HG03469 (cell line): ENCODE data around the gene CCL16.
"Not testable (repeated sequence)": the region's sequence is repeated elsewhere in the genome, so short reads cannot be mapped to it uniquely, and the experiment has no call there.

Source experiments
- ATAC-seq: cut with Tn5 transposase; IDR thresholded peaks from one replicate; pipeline ENCODE4 v1.9.1; 2021; ENCODE audit warnings: mild to moderate bottlenecking, moderate library complexity, moderate number of reproducible peaks; ENCODE audit not compliant: unreplicated experiment

The CCL16 gene

DNA sequence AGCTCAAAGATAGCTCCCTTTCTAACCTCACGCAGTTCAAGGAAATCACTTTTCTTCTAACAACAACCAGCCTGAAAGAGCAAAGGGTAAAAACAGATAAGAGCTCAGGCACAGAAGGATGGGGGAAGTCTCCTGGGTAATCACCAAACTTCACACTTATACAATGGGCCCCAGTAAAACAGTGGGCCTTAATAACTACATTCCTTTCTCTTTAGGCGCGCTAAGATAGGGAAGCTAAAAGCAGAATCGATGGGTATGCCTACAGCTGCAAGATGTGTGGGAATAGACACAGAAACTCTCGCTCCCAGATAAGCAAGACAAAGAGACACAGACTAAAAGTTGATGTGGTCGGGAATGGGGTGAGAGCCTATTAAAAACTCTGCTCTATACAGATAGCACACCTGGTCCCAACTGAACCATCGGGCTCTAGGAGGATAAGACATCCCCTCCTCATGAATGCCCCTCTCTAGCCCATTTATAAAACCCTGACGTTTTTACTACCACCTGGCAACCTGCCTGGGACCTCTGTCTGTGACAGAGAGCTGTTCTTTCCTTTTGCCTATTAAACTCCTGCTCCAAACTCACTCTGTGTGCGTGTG lies 38.6 kb downstream of the CCL16 start:
- no peak for ATAC-seq

DNA sequence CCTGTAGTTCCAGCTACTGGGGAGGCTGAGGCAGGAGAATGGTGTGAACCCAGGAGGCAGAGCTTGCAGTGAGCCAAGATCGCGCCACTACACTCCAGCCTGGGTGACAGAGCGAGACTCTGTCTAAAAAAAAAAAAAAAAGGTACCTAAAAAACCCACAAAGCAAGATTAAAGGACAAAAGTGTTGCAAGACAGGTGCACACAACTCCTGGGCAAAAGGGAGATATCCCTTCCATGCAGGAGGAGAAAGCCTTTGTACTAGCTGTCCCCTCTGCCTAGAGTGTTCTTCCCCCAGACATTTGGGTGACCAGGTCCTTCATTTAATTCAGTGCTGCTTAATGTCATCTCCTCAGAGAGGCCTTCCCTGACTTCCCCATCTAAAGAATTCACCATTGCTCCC lies 42.8 kb downstream of the CCL16 start:
- not testable (repeated sequence) for ATAC-seq

DNA sequence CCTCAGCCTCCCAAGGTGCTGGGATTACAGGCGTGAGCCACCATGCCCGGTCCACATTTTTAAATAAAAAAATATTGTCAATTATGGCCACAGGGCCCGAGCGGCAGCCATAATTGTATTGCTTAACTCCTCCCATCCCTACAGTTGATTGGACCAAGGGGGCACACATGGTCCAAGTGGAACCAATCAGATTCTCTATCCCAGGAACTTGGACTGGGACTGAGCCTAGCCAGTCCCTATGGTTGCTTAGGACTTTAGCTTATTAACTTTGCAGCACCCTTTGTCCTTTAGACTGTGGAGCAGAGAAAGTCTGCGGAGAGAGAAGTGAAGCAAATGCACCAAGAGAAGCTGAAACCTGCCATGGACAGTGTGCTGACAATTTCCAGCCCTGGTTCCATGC lies 45.2 kb downstream of the CCL16 start:
- ATAC-seq = no peak

DNA sequence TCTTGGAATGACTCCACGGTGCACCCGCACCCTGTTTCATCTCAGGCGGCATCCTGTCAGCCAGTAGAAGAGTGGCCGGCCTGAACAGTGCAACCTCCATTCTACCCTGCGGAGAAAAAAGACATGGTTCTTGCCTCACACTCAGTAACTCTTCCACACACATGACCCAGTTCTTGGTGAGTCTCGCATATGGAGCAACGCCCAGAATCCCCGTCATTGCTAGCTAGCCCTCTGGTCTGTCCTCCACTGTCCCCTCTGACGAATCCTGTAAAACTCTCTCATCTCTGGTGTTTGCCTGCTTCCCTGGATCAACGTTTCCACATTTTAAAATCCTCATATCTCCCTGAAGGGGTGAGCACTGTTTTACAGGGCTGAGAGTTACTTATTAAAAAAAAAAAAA lies 46.5 kb downstream of the CCL16 start:
- no peak for ATAC-seq

DNA sequence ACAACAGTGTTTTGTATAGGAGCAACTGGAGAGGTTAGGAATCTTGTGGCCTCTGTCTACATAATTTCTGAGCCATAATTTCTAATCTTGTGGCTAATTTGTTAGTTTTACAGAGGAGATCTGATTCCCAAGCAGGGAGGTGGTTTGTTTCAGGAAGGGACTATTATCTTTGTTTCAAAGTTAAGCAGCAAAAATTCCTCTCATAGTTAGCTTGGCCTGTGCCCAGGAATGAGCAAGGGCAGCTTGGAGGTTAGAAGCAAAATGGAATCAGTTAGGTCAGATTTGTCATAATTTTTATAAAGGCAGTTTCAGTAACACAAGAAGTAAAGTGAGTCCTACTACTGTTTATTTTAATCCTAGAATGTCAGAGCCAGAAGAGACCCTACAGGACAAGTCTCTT lies 48.7 kb downstream of the CCL16 start:
- ATAC-seq = no peak

DNA sequence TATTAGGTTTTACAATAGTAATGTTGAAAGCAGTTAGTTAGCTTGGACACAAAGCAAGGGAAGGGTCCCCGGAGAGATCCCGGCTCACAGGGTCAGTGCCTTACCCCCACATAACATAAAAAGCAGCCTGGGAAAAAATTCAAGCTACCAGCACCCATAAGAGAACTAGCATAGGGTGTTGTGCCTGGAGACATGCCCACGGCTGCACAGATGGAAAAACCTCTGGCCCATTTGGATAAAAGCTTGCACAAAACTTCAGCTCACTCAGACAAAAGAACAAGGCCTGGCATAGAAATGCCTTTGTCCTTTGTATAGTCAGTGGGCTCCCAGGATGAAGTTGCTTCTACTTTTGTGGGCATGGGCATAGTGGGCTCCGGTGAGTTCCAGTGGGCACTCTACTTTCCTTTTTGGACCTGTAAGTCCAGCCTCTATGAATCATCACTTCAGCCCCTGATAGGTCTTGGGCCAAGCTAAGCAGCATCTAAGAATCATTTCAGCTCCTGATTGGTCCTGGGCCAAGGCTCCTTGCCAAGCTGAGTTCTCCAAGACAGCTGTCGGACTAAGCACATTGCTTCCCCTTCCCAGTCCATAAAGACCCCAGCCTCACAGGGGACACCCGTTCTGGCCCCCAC lies 49.4 kb downstream of the CCL16 start:
- ATAC-seq = no peak

DNA sequence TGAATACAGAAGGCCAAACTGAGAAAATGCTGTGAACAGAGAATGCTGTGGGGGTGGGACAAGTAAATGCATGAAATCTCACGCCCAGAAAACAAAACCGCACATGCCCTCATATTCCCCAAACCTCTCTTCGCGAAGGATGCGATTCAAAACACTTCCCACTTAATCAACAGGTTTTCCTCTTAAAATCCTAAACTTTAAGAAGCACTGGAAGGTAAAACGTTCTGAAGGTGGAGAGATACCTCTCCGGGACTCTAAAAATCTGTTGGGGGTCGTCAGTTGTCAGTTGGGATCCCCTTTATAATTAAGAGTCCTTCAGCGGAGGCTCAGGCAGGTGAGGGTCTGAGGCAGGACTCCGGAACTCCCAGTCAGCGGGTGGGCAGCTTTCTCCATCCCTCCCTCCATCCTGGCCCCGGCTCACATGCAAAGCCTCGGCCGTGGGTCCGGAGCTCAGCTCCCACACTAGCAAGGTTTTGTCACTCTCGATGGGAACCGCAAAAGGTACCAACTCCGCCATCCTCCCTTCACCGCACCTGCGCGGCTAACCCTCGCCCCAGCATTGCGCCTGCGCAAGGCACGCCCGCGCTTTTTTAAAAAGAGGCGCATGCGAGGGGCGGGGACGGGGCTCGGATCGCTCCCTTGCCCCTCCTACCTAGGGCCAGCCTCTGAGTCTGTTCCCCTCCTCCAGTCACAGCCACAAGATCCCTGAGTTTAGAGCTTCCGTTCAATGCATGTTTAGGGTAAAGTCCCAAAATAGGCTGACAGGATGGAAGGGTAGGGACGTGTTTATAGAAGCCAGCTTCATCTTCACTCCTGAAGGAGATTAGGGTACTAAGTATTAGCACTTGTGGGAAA lies 50.9 kb downstream of the CCL16 start, which contains the start of gene RDM1:
Gene RDM1 (minus strand): TSS at position 563 of the 855 bp plus-strand sequence. CDS start 46 bp downstream, at position 517.
- no peak for ATAC-seq

DNA sequence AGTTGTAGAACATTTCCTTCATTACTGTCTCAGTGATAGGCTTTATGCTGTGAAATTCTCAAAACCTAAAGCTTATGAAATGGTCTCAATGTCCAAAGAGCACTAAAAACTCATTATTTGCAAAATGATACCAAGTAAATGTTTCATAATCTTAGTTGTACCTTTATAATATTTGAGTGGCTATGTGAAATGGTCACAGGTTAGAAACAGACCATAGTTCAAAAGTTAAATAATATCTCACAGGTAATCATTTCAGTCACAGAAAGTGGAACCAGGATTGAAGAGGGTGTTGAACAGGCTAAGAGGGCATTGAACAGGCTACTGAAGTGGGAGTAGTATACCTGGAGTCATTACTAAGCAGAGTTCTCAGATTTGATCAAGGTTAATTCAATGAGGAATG lies 53.6 kb downstream of the CCL16 start:
- no peak for ATAC-seq
